UCSD-AML1 (cell line): Measurements from ENCODE around the gene CPHXL.

Experiments
- DNase-seq: peaks from one replicate; lab custom pipeline; 2025; ENCODE audit not compliant: unreplicated experiment; lab: John Stamatoyannopoulos, UW

Gene CPHXL

GRCh38 chr16:75702242-75702641, 24.0 kb downstream of the CPHXL start:
- no peak for DNase-seq

DNA sequence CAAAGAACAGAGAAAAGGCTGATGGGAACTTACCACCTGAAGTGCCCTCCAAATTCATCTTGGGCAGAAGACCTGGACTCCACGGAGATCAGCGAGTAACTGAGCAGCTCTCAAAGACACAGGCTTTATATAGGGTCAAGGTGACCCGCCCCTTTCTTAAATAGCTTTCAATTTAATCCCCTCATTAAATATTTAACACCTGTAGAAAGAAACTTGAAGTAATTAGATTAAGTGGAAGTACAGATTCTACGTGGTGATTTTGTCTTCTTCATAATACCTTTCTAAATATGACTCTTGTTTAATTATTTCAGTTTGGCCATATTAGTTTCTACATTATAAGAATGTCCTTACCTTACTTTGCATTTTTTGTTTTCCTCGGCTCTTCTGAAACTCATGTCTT, 24.9 kb downstream of the CPHXL start, which contains the start of gene DUXB:
Gene DUXB (minus strand): TSS at position 101 of the 400 bp plus-strand sequence. CDS start 43 bp downstream, at position 58.
- DNase-seq, result no peak

DNA sequence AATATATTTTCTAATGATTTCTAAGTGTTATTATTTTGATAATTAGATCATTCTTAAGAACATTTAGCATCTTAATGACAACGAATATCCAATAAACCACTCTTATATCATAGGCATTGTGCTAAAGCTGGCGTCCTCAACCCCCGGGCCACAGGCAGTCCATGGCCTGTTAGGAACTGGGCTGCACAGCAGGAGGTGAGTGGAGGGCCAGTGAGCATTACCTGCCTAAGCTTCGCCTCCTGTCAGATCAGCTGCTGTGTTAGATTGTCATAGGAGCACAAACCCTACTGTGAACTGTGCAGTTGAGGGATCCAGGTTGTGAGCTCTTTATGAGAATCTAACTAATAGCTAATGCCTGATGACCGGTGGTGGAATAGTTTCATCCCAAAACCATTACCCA, 28.7 kb downstream of the CPHXL start:
- no peak for DNase-seq

GRCh38 chr16:75695708-75696107, 30.6 kb downstream of the CPHXL start:
- DNase-seq, result no peak

- no peak for DNase-seq
Observed at GRCh38 chr16:75687361-75687760, 38.9 kb downstream of the CPHXL start.

- DNase-seq, result no peak
Observed at GRCh38 chr16:75682308-75682707, 44.0 kb downstream of the CPHXL start.

GRCh38 chr16:75679366-75679765, 46.9 kb downstream of the CPHXL start:
- DNase-seq, result no peak

DNA sequence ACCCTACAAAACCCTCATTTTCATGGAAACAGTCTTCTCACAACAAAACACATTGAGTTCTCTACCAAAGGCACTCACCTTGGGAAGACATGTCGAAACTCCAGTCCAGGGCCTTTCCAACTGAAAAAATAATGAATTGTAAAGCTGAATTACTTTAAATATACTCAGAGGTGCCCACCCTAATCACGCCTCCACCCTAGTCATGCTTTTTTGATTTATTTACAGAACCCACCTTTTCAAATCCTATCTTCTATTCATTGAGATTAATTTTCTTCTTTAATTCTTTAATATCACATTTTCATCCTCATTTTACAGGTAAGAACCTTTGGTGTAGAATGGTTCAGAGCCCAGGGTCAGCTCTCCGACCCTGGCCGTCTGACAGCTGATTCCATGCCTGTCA, 49.4 kb downstream of the CPHXL start, which contains the start of gene CPHXL2:
Gene CPHXL2 (minus strand): TSS at position 101 of the 400 bp plus-strand sequence. CDS start 10 bp downstream, at position 91.
- DNase-seq, result no peak

- DNase-seq, result no peak
Observed at GRCh38 chr16:75667503-75667902, 58.8 kb downstream of the CPHXL start.
